GM12873 (cell line): Measurements from ENCODE around the gene TNC.

Experiments used
- TF ChIP-seq, protein P1 (sequence below): IDR thresholded peaks from 2 replicates; pipeline ENCODE4 v1.5.1; 2012; ENCODE audit warnings: low read depth, mild to moderate bottlenecking, moderate library complexity, low read length, control low read depth; ENCODE audit not compliant: insufficient read depth; ENCODE audit errors: missing control alignments

Gene TNC

DNA sequence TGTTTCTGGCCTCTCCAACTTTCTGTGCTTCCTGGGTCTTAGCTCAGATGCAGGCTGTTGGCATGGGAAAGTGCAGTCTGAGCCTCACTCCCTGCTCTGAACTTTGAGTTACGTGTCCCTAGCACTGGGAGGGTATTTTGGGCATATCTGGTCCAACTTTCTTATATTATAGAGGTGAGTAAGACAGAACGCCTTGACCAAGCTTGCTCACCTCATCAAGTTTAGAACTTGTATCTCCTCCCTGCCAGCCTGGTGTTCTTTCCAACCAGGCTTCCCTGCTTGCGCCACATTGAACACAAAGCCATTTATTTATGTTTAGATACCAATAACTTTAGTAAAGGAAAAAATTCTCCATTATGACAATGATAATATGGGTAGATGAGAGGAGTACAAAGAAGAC, 33.2 kb downstream of the TNC start:
- TF ChIP-seq, protein P1, sequence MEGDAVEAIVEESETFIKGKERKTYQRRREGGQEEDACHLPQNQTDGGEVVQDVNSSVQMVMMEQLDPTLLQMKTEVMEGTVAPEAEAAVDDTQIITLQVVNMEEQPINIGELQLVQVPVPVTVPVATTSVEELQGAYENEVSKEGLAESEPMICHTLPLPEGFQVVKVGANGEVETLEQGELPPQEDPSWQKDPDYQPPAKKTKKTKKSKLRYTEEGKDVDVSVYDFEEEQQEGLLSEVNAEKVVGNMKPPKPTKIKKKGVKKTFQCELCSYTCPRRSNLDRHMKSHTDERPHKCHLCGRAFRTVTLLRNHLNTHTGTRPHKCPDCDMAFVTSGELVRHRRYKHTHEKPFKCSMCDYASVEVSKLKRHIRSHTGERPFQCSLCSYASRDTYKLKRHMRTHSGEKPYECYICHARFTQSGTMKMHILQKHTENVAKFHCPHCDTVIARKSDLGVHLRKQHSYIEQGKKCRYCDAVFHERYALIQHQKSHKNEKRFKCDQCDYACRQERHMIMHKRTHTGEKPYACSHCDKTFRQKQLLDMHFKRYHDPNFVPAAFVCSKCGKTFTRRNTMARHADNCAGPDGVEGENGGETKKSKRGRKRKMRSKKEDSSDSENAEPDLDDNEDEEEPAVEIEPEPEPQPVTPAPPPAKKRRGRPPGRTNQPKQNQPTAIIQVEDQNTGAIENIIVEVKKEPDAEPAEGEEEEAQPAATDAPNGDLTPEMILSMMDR, result no peak

DNA sequence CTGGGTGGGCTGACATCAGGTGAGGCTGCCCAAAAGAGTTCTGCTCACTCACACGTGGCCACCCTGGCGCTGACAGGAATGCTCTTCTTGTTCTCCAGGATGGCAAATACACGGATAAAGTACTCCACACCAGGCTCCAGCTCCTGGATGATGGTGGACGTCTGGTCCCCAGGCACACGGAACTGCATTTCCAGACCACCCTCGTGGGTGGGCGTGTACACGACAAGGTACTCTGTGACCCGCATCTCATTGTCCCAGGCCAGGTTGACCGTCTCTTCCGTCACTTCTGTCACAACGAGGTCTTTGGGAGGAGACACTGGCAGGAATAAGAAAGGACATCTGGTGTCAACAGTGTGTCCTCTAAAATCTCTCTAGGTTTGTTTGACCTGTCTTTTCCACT, 33.8 kb downstream of the TNC start:
- TF ChIP-seq, protein P1, result no peak

DNA sequence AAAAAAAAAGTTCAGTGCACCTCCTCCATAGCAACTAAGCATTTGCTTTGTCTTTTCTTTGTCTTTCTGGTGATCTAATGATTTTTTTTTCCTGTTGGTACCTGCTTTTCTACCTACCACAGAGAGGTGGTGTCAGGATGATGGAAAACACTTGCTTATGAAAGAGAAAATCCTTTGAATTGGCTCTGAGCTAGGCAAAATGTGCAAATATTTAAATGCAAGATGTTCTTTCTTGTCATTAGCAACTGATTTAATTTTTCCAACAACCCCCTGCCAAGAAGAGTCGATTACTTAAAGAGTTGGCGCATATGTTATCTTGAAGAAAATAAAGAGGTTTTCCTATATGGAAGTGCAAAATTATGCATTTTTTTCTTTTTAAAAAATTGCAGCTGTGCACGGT, 37.7 kb downstream of the TNC start:
- TF ChIP-seq, protein P1, result no peak

DNA sequence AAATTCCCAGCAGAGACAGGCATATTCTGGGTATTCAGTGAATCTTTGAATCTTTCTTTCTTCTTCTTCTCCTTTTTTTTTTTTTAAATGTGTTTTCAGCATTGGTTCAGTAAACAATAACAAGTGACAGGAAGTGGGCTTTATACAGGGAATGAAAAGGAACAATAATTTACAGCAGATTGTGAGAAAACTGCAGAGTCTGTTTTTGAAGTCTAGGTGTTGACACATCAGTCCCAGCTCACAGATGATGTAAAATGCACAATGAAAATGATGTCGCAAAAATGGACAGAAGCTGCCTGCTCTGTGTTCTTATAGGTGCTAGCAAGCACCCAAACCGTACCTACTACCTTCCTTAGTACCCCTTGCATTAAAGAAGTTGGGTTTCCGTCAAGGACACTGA, 38.8 kb downstream of the TNC start:
- TF ChIP-seq, protein P1, result no peak

DNA sequence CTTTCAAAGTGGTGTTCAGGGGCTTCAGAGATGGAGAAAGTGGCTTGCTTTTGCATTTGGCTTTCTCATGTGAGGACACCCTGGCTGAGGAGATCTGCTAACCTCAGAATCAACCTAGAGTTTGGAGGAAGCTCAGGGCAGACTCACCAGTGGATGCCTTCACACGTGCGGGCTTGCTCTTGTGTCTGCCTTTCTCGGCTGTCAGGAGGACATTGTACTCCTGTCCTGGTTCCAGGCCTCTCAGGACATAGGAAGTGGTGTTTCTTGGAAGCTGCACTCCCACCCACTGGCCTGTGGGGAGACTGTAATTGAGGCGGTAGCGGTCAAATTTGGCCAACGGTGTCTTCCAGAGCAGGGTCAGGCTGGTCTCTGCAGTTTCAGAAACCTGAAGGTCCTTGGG, 44.5 kb downstream of the TNC start:
- TF ChIP-seq, protein P1, result no peak

DNA sequence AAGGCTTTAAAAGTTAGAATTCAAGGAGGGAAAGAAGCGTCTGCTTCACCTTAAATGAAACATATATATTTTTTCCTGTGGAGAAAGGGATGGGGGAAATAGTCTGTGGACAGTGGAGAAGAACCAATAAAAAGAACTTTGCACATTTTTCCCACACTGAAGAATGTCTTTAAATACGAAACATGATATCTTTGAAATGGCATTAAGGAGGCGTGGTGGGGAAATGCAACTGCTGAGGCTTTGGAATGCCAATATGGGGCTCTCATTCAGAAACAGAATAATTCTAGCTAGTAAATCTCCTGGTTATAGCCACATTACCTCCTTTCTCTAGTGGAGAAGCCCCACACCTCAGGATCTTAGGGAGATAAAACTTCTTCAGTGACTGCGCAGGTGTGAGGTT, 46.8 kb downstream of the TNC start:
- TF ChIP-seq, protein P1, result no peak

DNA sequence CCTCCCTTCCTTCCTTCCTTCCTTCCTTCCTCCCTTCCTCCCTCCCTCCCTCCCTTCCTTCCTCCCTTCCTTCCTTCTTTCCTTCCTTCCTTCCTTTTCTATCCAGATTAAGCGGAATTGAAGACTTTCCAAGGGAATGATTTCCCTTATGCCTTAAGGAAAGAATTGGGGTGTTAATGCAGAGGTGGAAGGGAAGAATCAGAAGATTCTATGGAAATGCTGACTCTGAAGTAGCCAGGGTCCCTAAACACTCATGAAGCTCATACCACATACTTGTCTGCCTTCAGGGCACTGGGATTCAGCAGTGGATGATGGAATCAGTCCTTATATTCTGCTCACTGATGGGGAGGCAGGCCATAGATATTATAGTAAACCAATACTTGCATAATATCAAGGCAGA, 48.2 kb downstream of the TNC start:
- TF ChIP-seq, protein P1, result no peak
